GM23338 (cell line): ENCODE data around the gene MAPT. TPM values are rescaled to one million over a fixed set of nuclear protein-coding genes. Genes with fewer than 3 reads are reported as not detected.

Source experiments
- ATAC-seq: fragments of 200-7000 bp; cut with Tn5 transposase; 3 replicates; pipeline ENCODE4 v1.9.1; 2020
- DNase-seq: peaks from one replicate; pipeline ENCODE4 v3.0.0-alpha.2; 2015; ENCODE audit warnings: low spot score
- H2AFZ ChIP-seq: fragments of 200-600 bp; sonication (generic); 2 replicates; pipeline ENCODE4 v1.8.0; 2016; ENCODE audit warnings: antibody characterized with exemption, mild to moderate bottlenecking, moderate library complexity
- H3F3A ChIP-seq: fragments of 200-600 bp; sonication (generic); replicated peaks from 2 replicates; pipeline ENCODE4 v1.8.0; 2017; ENCODE audit warnings: antibody characterized with exemption, mixed run types, low read depth
- H3K27ac ChIP-seq: fragments of 200-600 bp; sonication (generic); 2 replicates; pipeline ENCODE4 v1.6.1; 2016; ENCODE audit warnings: low read depth
- H3K27me3 ChIP-seq: fragments of 200-600 bp; sonication (generic); 2 replicates; pipeline ENCODE4 v1.8.0; 2016; ENCODE audit warnings: mild to moderate bottlenecking, mixed run types, moderate library complexity; ENCODE audit not compliant: insufficient read depth
- H3K36me3 ChIP-seq: fragments of 200-600 bp; sonication (generic); 2 replicates; pipeline ENCODE4 v1.8.0; 2016; ENCODE audit warnings: mild to moderate bottlenecking; ENCODE audit not compliant: insufficient read depth
- H3K4me1 ChIP-seq: fragments of 200-600 bp; sonication (generic); 2 replicates; pipeline ENCODE4 v1.8.0; 2016; ENCODE audit warnings: mild to moderate bottlenecking, moderate library complexity; ENCODE audit not compliant: insufficient read depth
- H3K4me2 ChIP-seq: fragments of 200-600 bp; sonication (generic); 2 replicates; pipeline ENCODE4 v1.7.1; 2017; ENCODE audit warnings: mixed run types
- H3K4me3 ChIP-seq: fragments of 200-600 bp; sonication (generic); 2 replicates; pipeline ENCODE4 v1.6.1; 2016; ENCODE audit warnings: mixed run types
- H3K79me2 ChIP-seq: fragments of 200-600 bp; sonication (generic); replicated peaks from 2 replicates; pipeline ENCODE4 v1.8.0; 2017; ENCODE audit warnings: mild to moderate bottlenecking; ENCODE audit not compliant: insufficient read depth
- H3K9me2 ChIP-seq: fragments of 200-600 bp; sonication (generic); 2 replicates; pipeline ENCODE4 v1.8.0; 2017; ENCODE audit not compliant: insufficient read depth
- H4K20me1 ChIP-seq: fragments of 200-600 bp; sonication (generic); replicated peaks from 2 replicates; pipeline ENCODE4 v1.8.0; 2017; ENCODE audit warnings: mild to moderate bottlenecking; ENCODE audit not compliant: insufficient read depth
- H3K27ac Mint-ChIP-seq: 2 replicates; pipeline ENCODE4 v1.8.0; 2020; ENCODE audit warnings: inconsistent platforms, mild to moderate bottlenecking, moderate library complexity, mixed read lengths
- H3K27me3 Mint-ChIP-seq: 3 replicates; pipeline ENCODE4 v1.8.0; 2022; ENCODE audit warnings: low read depth, mild to moderate bottlenecking, moderate library complexity, mixed read lengths, inconsistent platforms; ENCODE audit not compliant: insufficient read depth, poor library complexity
- H3K36me3 Mint-ChIP-seq: 3 replicates; pipeline ENCODE4 v1.8.0; 2021; ENCODE audit warnings: low read depth, mild to moderate bottlenecking, inconsistent platforms, moderate library complexity, mixed read lengths
- H3K4me1 Mint-ChIP-seq: 3 replicates; pipeline ENCODE4 v1.8.0; 2020; ENCODE audit warnings: mild to moderate bottlenecking, inconsistent platforms, mixed read lengths
- H3K4me3 Mint-ChIP-seq: 3 replicates; pipeline ENCODE4 v1.8.0; 2021; ENCODE audit warnings: moderate library complexity, mild to moderate bottlenecking, inconsistent platforms, mixed read lengths
- H3K9me3 Mint-ChIP-seq: 3 replicates; pipeline ENCODE4 v1.8.0; 2020; ENCODE audit warnings: moderate library complexity, mild to moderate bottlenecking, inconsistent platforms, mixed read lengths
- CREB1 ChIP-seq: fragments of 250-450 bp; sonication (Bioruptor Pico); IDR thresholded peaks from 2 replicates; pipeline ENCODE4 v1.5.0; 2020; ENCODE audit warnings: low read depth, mild to moderate bottlenecking, moderate library complexity
- EZH2phosphoT487 ChIP-seq: fragments of 200-600 bp; sonication (generic); IDR thresholded peaks from one replicate; pipeline ENCODE4 v1.8.1; 2018; ENCODE audit warnings: antibody characterized with exemption; ENCODE audit not compliant: unreplicated experiment
- JUNB ChIP-seq: IDR thresholded peaks from one replicate; pipeline ENCODE4 v1.6.1; 2016; ENCODE audit warnings: antibody characterized with exemption; ENCODE audit not compliant: unreplicated experiment
- STAT1 ChIP-seq: IDR thresholded peaks from one replicate; pipeline ENCODE4 v1.6.1; 2016; ENCODE audit warnings: antibody characterized with exemption; ENCODE audit not compliant: unreplicated experiment
- ZNF114 ChIP-seq: fragments of 250-450 bp; sonication (Bioruptor Pico); IDR thresholded peaks from 2 replicates; pipeline ENCODE4 v1.5.0; 2020; ENCODE audit warnings: mild to moderate bottlenecking, moderate library complexity
- ZNF462 ChIP-seq: fragments of 250-450 bp; sonication (Bioruptor Pico); IDR thresholded peaks from 2 replicates; pipeline ENCODE4 v1.5.0; 2020; ENCODE audit warnings: mild to moderate bottlenecking, moderate library complexity
- polyA plus RNA-seq: library from polyadenylated mRNA; unstranded; fragments of >200 nt; fragmentation: Nextera tagmentation; extraction: Ambion mirVana; gene quantifications from 2 replicates; pipeline ENCODE4 v1.2.1, GENCODE V29; 2016
- total RNA-seq: library from RNA; depleted of rRNA; stranded (reverse); fragments of >200 nt; shearing (Covaris generic); gene quantifications from 2 replicates; pipeline ENCODE4 v1.2.3, GENCODE V29; 2014

The MAPT gene
- total and polyA plus RNA-seq, 2 experiments from 2014 or later = 1.1 to 2.1 TPM

GRCh38 chr17:45967378-45967777 is 73.0 kb downstream of the MAPT start:
- H2AFZ ChIP-seq = no peak overlapping the region
- H3K4me1 ChIP-seq = no peaks in the 10 kb centered on the region
- ATAC-seq (no peak), DNase-seq (no peak)
- H3K4me2 ChIP-seq = no peak overlapping the region
- 0 out of 2 replicates have a peak, but pooled peaks cover 2% of the 10 kb centered on the region for H3K27me3 ChIP-seq
- H3K4me3 ChIP-seq = no peak overlapping the region
- no peaks in the 10 kb centered on the region for H3F3A ChIP-seq
- no peak overlapping the region for H3K27ac Mint-ChIP-seq
- 0 out of 2 replicates have a peak, but pooled peaks cover 16% of the 10 kb centered on the region for H3K9me2 ChIP-seq
- H3K4me3 Mint-ChIP-seq = no peak overlapping the region
- no peaks in the 10 kb centered on the region for H4K20me1 ChIP-seq
- H3K36me3 Mint-ChIP-seq = no peaks in the 10 kb centered on the region
- H3K27me3 Mint-ChIP-seq = peaks cover 2% of the 10 kb centered on the region
- H3K4me1 Mint-ChIP-seq = no peaks in the 10 kb centered on the region
- H3K79me2 ChIP-seq = no peaks in the 10 kb centered on the region
- TF ChIP-seq EZH2phosphoT487 = no peak
- no peak for TF ChIP-seq ZNF462 (CRISPR knock-in tag)
- TF ChIP-seq JUNB = no peak
- no peak overlapping the region for H3K27ac ChIP-seq
- H3K9me3 Mint-ChIP-seq = no peaks in the 10 kb centered on the region; the same call in 2 of the 3 replicates
- no peaks in the 10 kb centered on the region for H3K36me3 ChIP-seq

- Mint-ChIP-seq H3K9me3 (no peaks in the 10 kb centered on the region; the same call in 2 of the 3 replicates), H3K27me3 (peaks cover 5% of the 10 kb centered on the region), H3K4me3 (no peak overlapping the region), H3K4me1 (no peaks in the 10 kb centered on the region), H3K27ac (no peak overlapping the region), H3K36me3 (no peaks in the 10 kb centered on the region)
- no peak overlapping the region for H3K27ac ChIP-seq
- H3K9me2 ChIP-seq = 0 out of 2 replicates have a peak, but pooled peaks cover 16% of the 10 kb centered on the region
- H3K4me2 ChIP-seq = no peak overlapping the region
- no peak overlapping the region for H3K4me3 ChIP-seq
- 0 out of 2 replicates have a peak, but pooled peaks cover 2% of the 10 kb centered on the region for H3K27me3 ChIP-seq
- H2AFZ ChIP-seq = no peak overlapping the region
- H4K20me1 ChIP-seq = no peaks in the 10 kb centered on the region
- ATAC-seq (no peak), DNase-seq (no peak)
- no peaks in the 10 kb centered on the region for H3K4me1 ChIP-seq
- H3K79me2 ChIP-seq = no peaks in the 10 kb centered on the region
- H3F3A ChIP-seq = no peaks in the 10 kb centered on the region
- no peaks in the 10 kb centered on the region for H3K36me3 ChIP-seq
- no peak for TF ChIP-seq ZNF114
- TF ChIP-seq CREB1 (CRISPR knock-in tag) = no peak
- no peak for TF ChIP-seq ZNF462 (CRISPR knock-in tag)
- no peak for TF ChIP-seq STAT1
Measured at GRCh38 chr17:45968732-45969131, 74.4 kb downstream of the MAPT start.
